Measurements from ENCODE around the gene BICD1.

GRCh38 chr12:32303174-32303549 lies 196.5 kb downstream of the BICD1 start:
- TF ChIP-seq CTCF (IDR thresholded peaks at IDR 0.05), result no peak
- TF ChIP-seq POLR2A (IDR thresholded peaks at IDR 0.05), result no peak
